Astrocyte of the spinal cord (primary cell): Measurements from ENCODE around the gene MEGF6.
"Not testable (repeated sequence)": the region's sequence is repeated elsewhere in the genome, so short reads cannot be mapped to it uniquely, and the experiment has no call there.

Experiments used
- DNase-seq: peaks from one replicate; pipeline ENCODE4 v3.0.0; 2011; ENCODE audit warnings: low read depth, low spot score
- H3K4me3 ChIP-seq: 2 replicates; pipeline ENCODE4 v1.5.1; 2011; ENCODE audit warnings: low read depth, mild to moderate bottlenecking, low read length, moderate library complexity
- in situ Hi-C: cut with HindIII; loops from 2 replicates; pipeline ENCODE4 v1.10.0; 2017; ENCODE audit warnings: low sequenced_read_pairs
- TF ChIP-seq, protein P1 (sequence below): IDR thresholded peaks from 2 replicates; pipeline ENCODE4 v1.5.1; 2012; ENCODE audit warnings: low read depth, mild to moderate bottlenecking, low read length, inconsistent platforms

MEGF6 gene

GRCh38 chr1:3584915-3585314 is 26.4 kb downstream of the MEGF6 start:
- no peak overlapping the region for H3K4me3 ChIP-seq
- DNase-seq: no peak
- TF ChIP-seq, protein P1, sequence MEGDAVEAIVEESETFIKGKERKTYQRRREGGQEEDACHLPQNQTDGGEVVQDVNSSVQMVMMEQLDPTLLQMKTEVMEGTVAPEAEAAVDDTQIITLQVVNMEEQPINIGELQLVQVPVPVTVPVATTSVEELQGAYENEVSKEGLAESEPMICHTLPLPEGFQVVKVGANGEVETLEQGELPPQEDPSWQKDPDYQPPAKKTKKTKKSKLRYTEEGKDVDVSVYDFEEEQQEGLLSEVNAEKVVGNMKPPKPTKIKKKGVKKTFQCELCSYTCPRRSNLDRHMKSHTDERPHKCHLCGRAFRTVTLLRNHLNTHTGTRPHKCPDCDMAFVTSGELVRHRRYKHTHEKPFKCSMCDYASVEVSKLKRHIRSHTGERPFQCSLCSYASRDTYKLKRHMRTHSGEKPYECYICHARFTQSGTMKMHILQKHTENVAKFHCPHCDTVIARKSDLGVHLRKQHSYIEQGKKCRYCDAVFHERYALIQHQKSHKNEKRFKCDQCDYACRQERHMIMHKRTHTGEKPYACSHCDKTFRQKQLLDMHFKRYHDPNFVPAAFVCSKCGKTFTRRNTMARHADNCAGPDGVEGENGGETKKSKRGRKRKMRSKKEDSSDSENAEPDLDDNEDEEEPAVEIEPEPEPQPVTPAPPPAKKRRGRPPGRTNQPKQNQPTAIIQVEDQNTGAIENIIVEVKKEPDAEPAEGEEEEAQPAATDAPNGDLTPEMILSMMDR: no peak
- in situ Hi-C loops: no loop called here

DNA sequence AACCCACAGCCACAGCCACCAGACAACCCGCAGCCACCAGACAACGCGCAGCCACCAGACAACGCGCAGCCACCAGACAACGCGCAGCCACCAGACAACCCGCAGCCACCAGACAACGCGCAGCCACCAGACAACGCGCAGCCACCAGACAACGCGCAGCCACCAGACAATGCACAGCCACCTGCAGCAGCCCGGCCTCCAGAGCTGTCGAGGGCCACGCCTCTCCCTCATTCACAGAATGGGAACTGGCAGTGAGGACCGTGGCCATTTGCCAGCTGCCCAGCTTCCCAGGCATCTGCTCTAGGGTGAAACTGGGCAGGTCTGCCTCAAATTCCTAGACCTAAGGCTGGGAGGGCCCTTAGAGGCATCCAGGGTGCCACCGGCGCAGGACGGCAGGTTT is 27.6 kb downstream of the MEGF6 start:
- in situ Hi-C loops, DNase-seq, H3K4me3 ChIP-seq: not testable (repeated sequence)

- in situ Hi-C loops: no loop called here
- DNase-seq: no peak
- TF ChIP-seq, protein P1: no peak
- H3K4me3 ChIP-seq: no peak overlapping the region
Measured at GRCh38 chr1:3581296-3582036, 29.8 kb downstream of the MEGF6 start.

GRCh38 chr1:3580231-3580630 is 31.1 kb downstream of the MEGF6 start:
- TF ChIP-seq, protein P1: no peak
- in situ Hi-C loops: no loop called here
- no peak for DNase-seq
- H3K4me3 ChIP-seq: no peak overlapping the region

- no peak for DNase-seq
- no peak overlapping the region for H3K4me3 ChIP-seq
- in situ Hi-C loops: no loop called here
- TF ChIP-seq, protein P1: no peak
Measured at GRCh38 chr1:3579626-3580025, 31.7 kb downstream of the MEGF6 start.

DNA sequence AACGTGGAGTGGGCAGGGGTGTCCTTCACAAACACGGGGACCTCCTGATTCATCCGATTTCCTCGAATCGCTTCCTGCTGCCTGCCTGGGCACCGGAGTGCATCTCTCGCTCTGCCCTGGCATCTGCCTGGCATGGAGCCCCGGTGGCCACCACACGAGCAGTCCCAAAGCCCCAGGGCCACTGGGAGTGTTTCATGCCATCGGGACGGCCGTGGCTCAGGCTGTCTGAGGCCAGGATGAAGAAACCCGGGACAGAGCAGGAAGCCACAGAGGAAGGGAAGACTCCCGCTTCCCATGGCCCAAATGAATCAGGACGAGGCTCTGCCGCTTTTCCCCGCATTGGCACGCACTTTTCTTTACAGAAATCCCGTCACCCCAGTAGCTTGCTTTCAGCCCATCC is 32.4 kb downstream of the MEGF6 start:
- DNase-seq: no peak
- no peak overlapping the region for H3K4me3 ChIP-seq
- in situ Hi-C loops: no loop called here
- TF ChIP-seq, protein P1: no peak

DNA sequence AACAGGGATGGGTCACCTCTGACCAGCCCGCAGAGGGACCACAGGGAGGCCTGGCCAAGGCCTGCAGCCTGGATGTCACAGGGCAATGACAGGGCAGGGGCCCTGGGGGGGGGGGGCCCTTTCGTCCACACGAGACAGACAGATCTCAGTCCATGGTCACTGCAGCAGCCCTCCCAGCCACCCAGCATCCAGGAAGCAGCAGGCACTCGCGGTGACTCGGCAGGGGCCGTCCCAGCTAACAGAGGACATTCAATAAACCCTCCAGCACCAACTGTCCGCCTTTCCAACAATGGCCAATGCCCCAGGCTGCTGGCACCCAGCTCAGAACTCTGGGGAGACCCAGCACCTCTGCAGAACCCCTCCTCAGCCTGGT is 32.9 kb downstream of the MEGF6 start:
- no peak for DNase-seq
- TF ChIP-seq, protein P1: no peak
- H3K4me3 ChIP-seq: no peak overlapping the region
- in situ Hi-C loops: no loop called here
